ENCODE measurements around the gene PRKAR2A. TPM values are rescaled to one million over a fixed set of nuclear protein-coding genes. Genes with fewer than 3 reads are reported as not detected.
"Not testable (repeated sequence)": the region's sequence is repeated elsewhere in the genome, so short reads cannot be mapped to it uniquely, and the experiment has no call there.

The PRKAR2A gene
- total RNA-seq, 1 donor from 2014 or later: 26.6 TPM

GRCh38 chr3:48782046-48782445 is 65.6 kb downstream of the PRKAR2A start:
- DNase-seq (ENCODE audit: low read depth in 2 of 2): no peak

- not testable (repeated sequence) for DNase-seq (ENCODE audit: low read depth in 2 of 2)
These were observed 69.1 kb downstream of the PRKAR2A start for GRCh38 chr3:48778565-48778964.

- DNase-seq (ENCODE audit: low read depth in 2 of 2): no peak
These were observed 70.8 kb downstream of the PRKAR2A start for GRCh38 chr3:48776854-48777253.

GRCh38 chr3:48770192-48770502 is 77.5 kb downstream of the PRKAR2A start:
- DNase-seq (ENCODE audit: low read depth in 2 of 2): no peak

GRCh38 chr3:48765376-48765775 is 82.3 kb downstream of the PRKAR2A start:
- peak in 1 of 2 donors; percentile 36 for DNase-seq (ENCODE audit: low read depth in 2 of 2)

GRCh38 chr3:48762816-48763215 is 84.9 kb downstream of the PRKAR2A start:
- no peak for DNase-seq (ENCODE audit: low read depth in 2 of 2)

- not testable (repeated sequence) for DNase-seq (ENCODE audit: low read depth in 2 of 2)
These were observed 87.6 kb downstream of the PRKAR2A start for GRCh38 chr3:48759991-48760540.

- not testable (repeated sequence) for DNase-seq (ENCODE audit: low read depth in 2 of 2)
These were observed 88.1 kb downstream of the PRKAR2A start for GRCh38 chr3:48759531-48759930.

GRCh38 chr3:48759071-48759470 is 88.6 kb downstream of the PRKAR2A start:
- peak in 1 of 2 donors; percentile 68 for DNase-seq (ENCODE audit: low read depth in 2 of 2)

- DNase-seq (ENCODE audit: low read depth in 2 of 2): no peak
These were observed 91.0 kb downstream of the PRKAR2A start for GRCh38 chr3:48756640-48757039.

- DNase-seq (ENCODE audit: low read depth in 2 of 2): no peak
These were observed 96.8 kb downstream of the PRKAR2A start for GRCh38 chr3:48750856-48751255.

GRCh38 chr3:48748754-48749153 is 98.9 kb downstream of the PRKAR2A start:
- no peak for DNase-seq (ENCODE audit: low read depth in 2 of 2)

GRCh38 chr3:48747706-48748105 is 100.0 kb downstream of the PRKAR2A start:
- DNase-seq (ENCODE audit: low read depth in 2 of 2): peak in 1 of 2 donors; percentile 14

GRCh38 chr3:48747015-48747615 is 100.6 kb downstream of the PRKAR2A start:
- peak in 1 of 2 donors; percentile 25 for DNase-seq (ENCODE audit: low read depth in 2 of 2)

GRCh38 chr3:48743773-48744172 is 103.9 kb downstream of the PRKAR2A start:
- DNase-seq (ENCODE audit: low read depth in 2 of 2): no peak

GRCh38 chr3:48741226-48741625 is 106.4 kb downstream of the PRKAR2A start:
- DNase-seq (ENCODE audit: low read depth in 2 of 2): not testable (repeated sequence)

GRCh38 chr3:48739955-48740823 is 107.5 kb downstream of the PRKAR2A start:
- peak; percentile 78 to 97 for DNase-seq (ENCODE audit: low read depth in 2 of 2)

- DNase-seq (ENCODE audit: low read depth in 2 of 2): peak in 1 of 2 donors; percentile 5
These were observed 108.1 kb downstream of the PRKAR2A start for GRCh38 chr3:48739617-48739954.

- peak in 1 of 2 donors; percentile 7 for DNase-seq (ENCODE audit: low read depth in 2 of 2)
These were observed 108.6 kb downstream of the PRKAR2A start for GRCh38 chr3:48738926-48739616.

GRCh38 chr3:48738144-48738536 is 109.5 kb downstream of the PRKAR2A start:
- no peak for DNase-seq (ENCODE audit: low read depth in 2 of 2)

GRCh38 chr3:48735075-48735767 is 112.5 kb downstream of the PRKAR2A start:
- not testable (repeated sequence) for DNase-seq (ENCODE audit: low read depth in 2 of 2)

Data from lung microvascular endothelial cell (primary cell).